Mesodermal cell (in vitro differentiated cells): Measurements from ENCODE around the gene ATG4B.
"Not testable (repeated sequence)": the region's sequence is repeated elsewhere in the genome, so short reads cannot be mapped to it uniquely, and the experiment has no call there.

Source experiments
- H3K27ac ChIP-seq: 2 replicates; pipeline ENCODE4 v1.7.0; 2013; ENCODE audit warnings: mild to moderate bottlenecking, low read depth, low read length, moderate library complexity; ENCODE audit not compliant: severe bottlenecking
- H3K36me3 ChIP-seq: 2 replicates; pipeline ENCODE4 v1.7.1; 2013; ENCODE audit warnings: mild to moderate bottlenecking, low read length, moderate library complexity; ENCODE audit not compliant: control insufficient read depth, insufficient read depth
- H3K4me1 ChIP-seq: one replicate; pipeline ENCODE4 v1.7.1; 2013; ENCODE audit warnings: mild to moderate bottlenecking, low read length; ENCODE audit not compliant: insufficient read depth, control insufficient read depth, poor library complexity, severe bottlenecking
- H3K4me3 ChIP-seq: 2 replicates; pipeline ENCODE4 v1.7.0; 2013; ENCODE audit warnings: low read length, control low read depth, mild to moderate bottlenecking; ENCODE audit not compliant: insufficient read depth, poor library complexity, severe bottlenecking; ENCODE audit errors: extremely low read depth
- H3K9me3 ChIP-seq: 2 replicates; pipeline ENCODE4 v1.7.1; 2013; ENCODE audit warnings: mild to moderate bottlenecking, low read length, moderate library complexity; ENCODE audit not compliant: control insufficient read depth
- WGBS, 2 experiments: methylation state at CpG; one replicate each; pipeline ENCODE4 v1.1.5; 2013; ENCODE audit warnings: missing lambda C conversion rate in 2 of 2; ENCODE audit not compliant: insufficient coverage in 2 of 2; 5-methylcytosine and 5-hydroxymethylcytosine counted together

The ATG4B gene

GRCh38 chr2:241655516-241656189 is 18.2 kb downstream of the ATG4B start:
- Histone ChIP-seq H3K4me1 (no peaks in the 10 kb centered on the region), H3K36me3 (peaks cover 89% of the 10 kb centered on the region), H3K27ac (no peak overlapping the region), H3K4me3 (no peak overlapping the region), H3K9me3 (no peaks in the 10 kb centered on the region)
- 97% methylated on average over 16 to 17 of the region's 17 CpGs for WGBS, 2 experiments

GRCh38 chr2:241656190-241656741 is 18.8 kb downstream of the ATG4B start:
- Histone ChIP-seq H3K36me3 (peaks cover 89% of the 10 kb centered on the region), H3K4me1 (no peaks in the 10 kb centered on the region), H3K9me3 (no peaks in the 10 kb centered on the region), H3K27ac (no peak overlapping the region), H3K4me3 (no peak overlapping the region)
- WGBS, 2 experiments, result 94 to 98% methylated on average over 11 to 13 of the region's 13 CpGs

GRCh38 chr2:241657786-241658254 is 20.3 kb downstream of the ATG4B start:
- 86 to 87% methylated on average over 13 to 15 of the region's 15 CpGs for WGBS, 2 experiments
- H3K36me3 ChIP-seq, result peaks cover 86% of the 10 kb centered on the region

DNA sequence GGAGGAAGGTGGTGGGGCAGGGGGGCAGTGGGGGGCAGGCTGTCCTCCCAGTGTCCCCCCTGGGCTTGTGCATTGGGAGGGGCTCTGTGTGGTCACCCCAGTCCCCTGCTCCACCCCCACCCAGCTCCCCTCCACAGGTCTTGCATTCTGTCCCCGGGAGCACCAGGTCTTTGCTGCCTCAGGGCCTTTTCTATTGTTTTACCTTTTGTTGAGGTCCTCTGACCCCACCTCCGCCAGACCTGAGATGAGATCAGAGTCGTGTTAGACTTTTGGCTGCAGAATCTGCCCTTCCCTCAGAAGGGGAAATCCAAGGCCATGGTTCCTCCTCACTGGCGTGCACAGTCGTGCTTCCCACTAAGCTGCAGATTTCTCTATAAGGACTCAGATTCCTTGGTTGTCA is 20.8 kb downstream of the ATG4B start:
- Histone ChIP-seq H3K9me3 (no peaks in the 10 kb centered on the region), H3K27ac (no peak overlapping the region), H3K4me1 (no peaks in the 10 kb centered on the region), H3K4me3 (no peak overlapping the region), H3K36me3 (peaks cover 83% of the 10 kb centered on the region)
- 82 to 91% methylated on average over 5 of the region's 5 CpGs for WGBS, 2 experiments

More at GRCh38 chr2:241657786-241658254, 20.3 kb downstream of the ATG4B start:
- Histone ChIP-seq H3K4me3 (no peak overlapping the region), H3K27ac (no peak overlapping the region), H3K4me1 (no peaks in the 10 kb centered on the region), H3K9me3 (no peaks in the 10 kb centered on the region)

DNA sequence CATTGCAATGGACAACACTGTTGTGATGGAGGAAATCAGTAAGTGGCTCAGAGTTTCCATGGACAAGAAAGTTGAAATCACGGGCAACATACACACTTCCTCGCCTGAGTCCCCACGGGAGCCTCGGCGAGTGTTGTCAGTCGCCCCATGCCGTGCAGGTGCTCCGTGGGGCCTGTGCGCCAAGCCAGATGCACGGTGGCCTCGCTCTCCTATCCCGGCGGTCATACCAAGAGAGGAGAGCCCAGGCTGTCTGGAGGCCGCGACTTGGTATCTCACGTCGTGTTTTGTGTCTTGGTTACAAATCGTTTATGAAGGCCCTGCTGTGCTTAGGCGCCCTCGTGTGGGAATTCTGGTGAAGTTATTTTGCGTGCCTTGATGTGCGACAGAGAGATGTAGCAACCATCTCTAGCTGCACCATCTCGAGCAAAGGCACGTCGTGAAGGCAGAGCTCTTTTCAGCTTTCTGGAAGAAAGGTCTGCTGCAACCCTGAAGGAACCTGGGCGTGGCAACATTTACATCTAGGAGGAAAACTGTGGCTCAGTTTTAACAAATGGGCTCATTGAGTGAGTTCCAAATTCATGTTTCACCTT is 21.8 kb downstream of the ATG4B start:
- H3K4me3 ChIP-seq, result no peak overlapping the region
- H3K9me3 ChIP-seq, result no peaks in the 10 kb centered on the region
- H3K4me1 ChIP-seq, result no peaks in the 10 kb centered on the region
- 80% methylated on average over 26 of the region's 26 CpGs for WGBS, 2 experiments
- H3K36me3 ChIP-seq, result peaks cover 74% of the 10 kb centered on the region
- no peak overlapping the region for H3K27ac ChIP-seq

DNA sequence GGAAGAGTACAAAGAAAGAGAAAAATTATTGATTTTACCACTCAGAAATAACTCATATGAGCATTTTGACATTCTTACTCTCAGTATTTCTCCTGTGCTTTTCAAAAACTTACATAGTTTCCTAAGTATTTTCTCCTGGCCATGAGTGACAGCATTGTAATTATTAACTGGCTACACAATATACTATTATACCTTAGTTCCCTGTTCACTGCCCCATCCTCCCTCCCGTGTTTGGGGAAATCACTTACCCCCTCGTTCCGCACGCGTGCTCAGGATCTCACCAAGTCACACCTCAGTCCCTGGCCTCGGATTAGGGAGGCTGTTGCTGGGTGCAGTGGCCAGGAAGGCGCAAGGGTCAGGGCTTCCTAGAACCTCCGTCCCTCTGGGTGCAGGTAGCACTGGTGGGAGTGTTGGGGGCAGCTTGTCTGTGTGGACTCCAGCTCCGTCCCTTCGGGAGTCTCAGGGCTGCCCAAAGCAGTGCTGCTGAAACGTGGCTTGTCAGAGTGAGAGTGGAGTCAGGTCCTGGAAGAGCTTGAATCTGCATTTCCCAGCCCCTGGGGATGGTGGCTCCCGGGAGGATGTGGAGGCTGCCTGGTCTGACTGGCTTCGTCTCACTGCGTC is 23.2 kb downstream of the ATG4B start:
- Histone ChIP-seq H3K4me3 (no peak overlapping the region), H3K9me3 (no peaks in the 10 kb centered on the region), H3K27ac (no peak overlapping the region), H3K4me1 (peaks cover 10% of the 10 kb centered on the region), H3K36me3 (peaks cover 60% of the 10 kb centered on the region)
- WGBS, 2 experiments, result 96 to 97% methylated on average over 13 to 14 of the region's 14 CpGs

DNA sequence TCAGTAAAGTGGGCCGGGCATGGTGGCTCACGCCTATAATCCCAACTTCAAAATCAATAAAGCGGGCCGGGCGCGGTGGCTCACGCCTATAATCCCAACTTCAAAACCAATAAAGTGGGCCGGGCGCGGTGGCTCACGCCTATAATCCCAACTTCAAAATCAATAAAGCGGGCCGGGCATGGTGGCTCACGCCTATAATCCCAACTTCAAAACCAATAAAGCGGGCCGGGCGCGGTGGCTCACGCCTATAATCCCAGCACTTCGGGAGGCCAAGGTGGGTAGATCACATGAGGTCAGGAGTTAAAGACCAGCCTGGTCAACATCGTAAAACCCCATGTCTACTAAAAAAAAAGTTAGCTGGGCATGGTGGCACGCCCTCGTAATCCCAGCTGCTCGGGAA is 25.2 kb downstream of the ATG4B start:
- WGBS, 2 experiments, result 82 to 89% methylated on average over 16 to 23 of the region's 24 CpGs
- Histone ChIP-seq H3K36me3 (peaks cover 62% of the 10 kb centered on the region), H3K4me1 (peaks cover 22% of the 10 kb centered on the region)
- H3K27ac ChIP-seq, H3K4me3 ChIP-seq, H3K9me3 ChIP-seq: not testable (repeated sequence)

DNA sequence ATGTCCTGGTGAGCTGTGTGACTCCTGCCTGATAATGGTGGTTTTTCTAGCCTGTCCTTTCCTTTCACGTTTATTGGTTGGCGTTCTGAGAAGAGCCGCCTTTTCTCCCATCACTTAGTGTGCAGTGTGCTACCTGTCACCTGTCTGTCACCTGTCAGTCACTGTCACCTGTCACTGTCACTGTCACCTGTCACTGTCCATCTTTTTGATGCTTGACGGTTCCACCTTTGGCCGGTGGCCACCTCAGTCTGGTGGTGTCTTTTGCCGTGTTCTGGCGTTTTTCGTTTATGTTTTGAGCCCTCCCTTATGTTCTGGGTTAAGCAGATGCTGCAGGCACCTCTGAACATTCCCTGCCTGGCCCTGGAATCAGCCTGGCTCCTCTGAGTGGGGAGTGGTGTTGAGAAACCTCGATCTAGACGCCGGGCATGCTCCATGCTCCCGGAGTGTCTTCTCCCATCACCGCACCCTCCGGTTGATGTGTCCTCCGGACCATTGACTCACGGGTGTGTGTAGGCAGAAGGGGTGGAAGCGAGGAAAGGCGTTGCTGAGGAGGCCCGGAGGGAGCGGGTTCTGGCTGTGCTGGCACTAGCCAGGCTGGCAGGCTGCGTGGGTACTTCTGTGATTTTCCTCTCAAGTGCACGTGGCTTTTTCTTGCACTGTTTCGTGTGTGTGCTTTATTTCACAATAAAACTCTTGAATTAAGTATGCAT is 28.4 kb downstream of the ATG4B start:
- no peaks in the 10 kb centered on the region for H3K9me3 ChIP-seq
- peaks cover 22% of the 10 kb centered on the region for H3K4me1 ChIP-seq
- H3K36me3 ChIP-seq, result peaks cover 59% of the 10 kb centered on the region
- no peak overlapping the region for H3K4me3 ChIP-seq
- WGBS, 2 experiments, result 88 to 92% methylated on average over 12 to 21 of the region's 23 CpGs
- peak overlapping the region; percentile 36 for H3K27ac ChIP-seq

- Histone ChIP-seq H3K9me3 (no peaks in the 10 kb centered on the region), H3K36me3 (peaks cover 61% of the 10 kb centered on the region), H3K4me3 (no peak overlapping the region), H3K4me1 (peaks cover 22% of the 10 kb centered on the region), H3K27ac (peak overlapping the region; percentile 3)
- 77 to 79% methylated on average over 36 to 38 of the region's 42 CpGs for WGBS, 2 experiments
Measured at GRCh38 chr2:241666627-241667400, 29.3 kb downstream of the ATG4B start.

DNA sequence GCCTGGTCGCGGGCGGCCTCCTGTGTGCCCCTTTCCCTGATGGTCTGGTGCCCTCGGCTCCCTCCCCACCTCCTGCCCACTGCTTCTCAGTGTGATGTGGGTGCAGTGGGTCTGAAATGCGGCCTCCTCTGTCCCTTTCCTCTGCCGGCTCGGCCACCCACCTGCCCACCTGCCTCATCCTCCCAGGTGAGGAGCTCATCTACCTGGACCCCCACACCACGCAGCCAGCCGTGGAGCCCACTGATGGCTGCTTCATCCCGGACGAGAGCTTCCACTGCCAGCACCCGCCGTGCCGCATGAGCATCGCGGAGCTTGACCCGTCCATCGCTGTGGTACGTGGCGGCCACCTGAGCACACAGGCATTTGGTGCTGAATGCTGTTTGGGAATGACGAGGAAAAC is 30.9 kb downstream of the ATG4B start:
- Histone ChIP-seq H3K36me3 (peaks cover 57% of the 10 kb centered on the region), H3K9me3 (no peaks in the 10 kb centered on the region), H3K4me3 (no peak overlapping the region), H3K4me1 (peaks cover 22% of the 10 kb centered on the region), H3K27ac (no peak overlapping the region)
- 95 to 96% methylated on average over 13 to 20 of the region's 21 CpGs for WGBS, 2 experiments
